Vagina (tissue), 2 donors: ENCODE data around the gene CENPF.
"Not testable (repeated sequence)": the region's sequence is repeated elsewhere in the genome, so short reads cannot be mapped to it uniquely, and the experiment has no call there.

ENCODE experiments used
- POLR2A ChIP-seq, 2 donors: fragments of 450-650 bp; IDR thresholded peaks; one replicate each; pipeline ENCODE4 v1.6.1; 2017; ENCODE audit warnings: antibody characterized with exemption in 2 of 2, mild to moderate bottlenecking in 2 of 2, moderate library complexity in 2 of 2
- POLR2AphosphoS5 ChIP-seq, 2 donors: sonication (generic); formaldehyde crosslinking; IDR thresholded peaks; one replicate each; pipeline ENCODE4 v1.9.0; 2017; ENCODE audit warnings: antibody characterized with exemption in 2 of 2, mild to moderate bottlenecking in 2 of 2, low read depth in 1 of 2; ENCODE audit not compliant: insufficient read depth in 1 of 2
- TF ChIP-seq, protein P1 (sequence below), 3 experiments: fragments of 450-650 bp in 2 of 3; fragments of 200-600 bp in 1 of 3; sonication (generic) in 1 of 3; IDR thresholded peaks; one replicate each; pipeline ENCODE4 v1.5.1; 2017 to 2019; ENCODE audit warnings: antibody characterized with exemption in 3 of 3, mild to moderate bottlenecking in 2 of 3, moderate library complexity in 2 of 3

- TF ChIP-seq, protein P1, sequence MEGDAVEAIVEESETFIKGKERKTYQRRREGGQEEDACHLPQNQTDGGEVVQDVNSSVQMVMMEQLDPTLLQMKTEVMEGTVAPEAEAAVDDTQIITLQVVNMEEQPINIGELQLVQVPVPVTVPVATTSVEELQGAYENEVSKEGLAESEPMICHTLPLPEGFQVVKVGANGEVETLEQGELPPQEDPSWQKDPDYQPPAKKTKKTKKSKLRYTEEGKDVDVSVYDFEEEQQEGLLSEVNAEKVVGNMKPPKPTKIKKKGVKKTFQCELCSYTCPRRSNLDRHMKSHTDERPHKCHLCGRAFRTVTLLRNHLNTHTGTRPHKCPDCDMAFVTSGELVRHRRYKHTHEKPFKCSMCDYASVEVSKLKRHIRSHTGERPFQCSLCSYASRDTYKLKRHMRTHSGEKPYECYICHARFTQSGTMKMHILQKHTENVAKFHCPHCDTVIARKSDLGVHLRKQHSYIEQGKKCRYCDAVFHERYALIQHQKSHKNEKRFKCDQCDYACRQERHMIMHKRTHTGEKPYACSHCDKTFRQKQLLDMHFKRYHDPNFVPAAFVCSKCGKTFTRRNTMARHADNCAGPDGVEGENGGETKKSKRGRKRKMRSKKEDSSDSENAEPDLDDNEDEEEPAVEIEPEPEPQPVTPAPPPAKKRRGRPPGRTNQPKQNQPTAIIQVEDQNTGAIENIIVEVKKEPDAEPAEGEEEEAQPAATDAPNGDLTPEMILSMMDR (IDR thresholded peaks at IDR 0.05) = not testable (repeated sequence)
- TF ChIP-seq POLR2AphosphoS5 (IDR thresholded peaks at IDR 0.05; ENCODE audit: insufficient read depth in 1 of 2, low read depth in 1 of 2); POLR2A (IDR thresholded peaks at IDR 0.05): not testable (repeated sequence)
Observed at GRCh38 chr1:214576120-214576519, 26.9 kb upstream of the CENPF start.
